Right cardiac atrium (tissue), 5 donors: Measurements from ENCODE around the gene PRKAG3. TPM values are rescaled to one million over a fixed set of nuclear protein-coding genes. Genes with fewer than 3 reads are reported as not detected.
A peak's percentile ranks its signal among the peaks of the same experiment; 100 is the strongest.

Experiments
- ATAC-seq, 2 donors: fragments of 200-7000 bp; cut with Tn5 transposase; one replicate each; pipeline versions ENCODE4 v1.8.0 to v1.9.1; 2020; ENCODE audit warnings: moderate library complexity in 2 of 2, mild to moderate bottlenecking in 1 of 2
- DNase-seq, 3 donors: peaks; one replicate each; pipeline ENCODE4 v3.0.0-alpha.2; 2020
- H3K27ac ChIP-seq: one replicate; pipeline ENCODE4 v1.5.1; 2013; ENCODE audit warnings: mild to moderate bottlenecking, low read length, control low read depth, moderate library complexity
- H3K27me3 ChIP-seq: one replicate; pipeline ENCODE4 v1.6.1; 2013; ENCODE audit not compliant: control insufficient read depth, insufficient read depth
- H3K4me1 ChIP-seq: one replicate; pipeline ENCODE4 v1.6.1; 2013; ENCODE audit warnings: low read length; ENCODE audit not compliant: control insufficient read depth, insufficient read depth
- H3K4me3 ChIP-seq: one replicate; pipeline ENCODE4 v1.5.1; 2013; ENCODE audit warnings: low read length, control low read depth
- H3K9me3 ChIP-seq: one replicate; pipeline ENCODE4 v1.6.1; 2013; ENCODE audit warnings: low read length; ENCODE audit not compliant: control insufficient read depth
- WGBS: extraction: QIAGEN DNeasy Blood & Tissue Kit; methylation state at CpG from one replicate; pipeline ENCODE4 v1.1.7; 2013; 5-methylcytosine and 5-hydroxymethylcytosine counted together
- intact Hi-C, 4 donors: fragments of 100-400 bp; cut with DNase I; formaldehyde crosslinking; loops; one replicate each; pipeline versions ENCODE4 v1.11.0 to v1.14.0; 2022 to 2023
- polyA plus RNA-seq: library from polyadenylated mRNA; stranded (reverse); fragments of 200-250 nt; gene quantifications from one replicate; pipeline ENCODE4 v1.2.3, GENCODE V29; 2013
- total RNA-seq, 4 donors: library from RNA; stranded (reverse); fragmentation: NEBNext Ultra II Directional; extraction: Animal tissue kit (Norgen Biotek cat#: 25700); gene quantifications; one replicate each; pipeline ENCODE4 v1.2.1, GENCODE V29; 2021
- donor health status: healthy with polysubstance abuse.
- donor health status: DM: no; HTN: yes; CAD: no.
- donor health status: DM: no; HTN: no; CAD: no.
- donor health status: DM: no; HTN: yes; CAD: no; lungs with severe emphysema.
- donor health status: DM: yes; HTN: yes; CAD: no.

The PRKAG3 gene
- total and polyA plus RNA-seq, 5 donors: 0.07 to 0.15 (median 0.14) TPM; not detected in 2

- intact Hi-C loops: no loop called here
- no peak overlapping the region for H3K27ac ChIP-seq
- ATAC-seq (peak; percentile 60 to 78), DNase-seq (peak; percentile 68 to 81 (median 76))
- no peaks in the 10 kb centered on the region for H3K27me3 ChIP-seq
- H3K9me3 ChIP-seq: no peaks in the 10 kb centered on the region
- WGBS: 1% methylated on average over 21 of the region's 21 CpGs
- no peaks in the 10 kb centered on the region for H3K4me1 ChIP-seq
- H3K4me3 ChIP-seq: no peak overlapping the region
Measured at GRCh38 chr2:218860950-218861381, 29.4 kb upstream of the PRKAG3 start.

GRCh38 chr2:218859988-218860831 lies 28.6 kb upstream of the PRKAG3 start:
- Histone ChIP-seq H3K4me3 (peak overlapping the region; percentile 52), H3K27ac (no peak overlapping the region), H3K27me3 (no peaks in the 10 kb centered on the region), H3K4me1 (no peaks in the 10 kb centered on the region), H3K9me3 (no peaks in the 10 kb centered on the region)
- no peak for ATAC-seq
- WGBS: 2% methylated on average over 47 of the region's 47 CpGs
- DNase-seq: peak in 1 of 3 donors; percentile 55
- intact Hi-C loops: loop anchor here in 1 of 4 donors (10.0 kb wide), 1 partner anchor 145 kb away; the partner anchor contains the start of gene TTLL4

- DNase-seq: peak in 1 of 3 donors; percentile 58
- H3K27me3 ChIP-seq: no peaks in the 10 kb centered on the region
- no peaks in the 10 kb centered on the region for H3K9me3 ChIP-seq
- no peak for ATAC-seq
- 1% methylated on average over 64 of the region's 64 CpGs for WGBS
- no peak within 1 kb of the TSS for H3K27ac ChIP-seq
- intact Hi-C loops: loop anchor here in 1 of 4 donors (10.0 kb wide), 1 partner anchor 145 kb away; the partner anchor contains the start of gene TTLL4
- H3K4me3 ChIP-seq: peak within 1 kb of the TSS; percentile 52
- no peaks in the 10 kb centered on the region for H3K4me1 ChIP-seq
Measured at GRCh38 chr2:218859556-218859987, 28.0 kb upstream of the PRKAG3 start, which contains the start of gene WNT6. TSS of gene WNT6 (plus strand) at chr2:218859805. CDS start at chr2:218860038, 233 bp downstream.

- no peaks in the 10 kb centered on the region for H3K4me1 ChIP-seq
- DNase-seq: no peak
- H3K4me3 ChIP-seq: peak overlapping the region; percentile 52
- 5% methylated on average over 51 of the region's 51 CpGs for WGBS
- no peak for ATAC-seq
- intact Hi-C loops: loop anchor here in 1 of 4 donors (10.0 kb wide), 1 partner anchor 144 kb away; the partner anchor contains the start of gene TTLL4
- H3K27me3 ChIP-seq: no peaks in the 10 kb centered on the region
- H3K27ac ChIP-seq: no peak overlapping the region
- H3K9me3 ChIP-seq: no peaks in the 10 kb centered on the region
Measured at GRCh38 chr2:218858671-218859555, 27.3 kb upstream of the PRKAG3 start.

- WGBS: 16% methylated on average over 1 of the region's 1 CpG
- Histone ChIP-seq H3K27ac (no peak overlapping the region), H3K9me3 (no peaks in the 10 kb centered on the region), H3K4me1 (no peaks in the 10 kb centered on the region), H3K27me3 (no peaks in the 10 kb centered on the region), H3K4me3 (no peak overlapping the region)
- intact Hi-C loops: loop anchor here in 1 of 4 donors (10.0 kb wide), 1 partner anchor 143 kb away; the partner anchor contains the start of gene TTLL4
- DNase-seq (no peak), ATAC-seq (no peak)
Measured at GRCh38 chr2:218858138-218858445, 26.5 kb upstream of the PRKAG3 start.

- Histone ChIP-seq H3K9me3 (no peaks in the 10 kb centered on the region), H3K27ac (no peak overlapping the region), H3K4me3 (no peak overlapping the region), H3K4me1 (no peaks in the 10 kb centered on the region), H3K27me3 (no peaks in the 10 kb centered on the region)
- ATAC-seq (no peak), DNase-seq (no peak)
- intact Hi-C loops: loop anchor here in 1 of 4 donors (10.0 kb wide), 1 partner anchor 143 kb away; the partner anchor contains the start of gene TTLL4
- WGBS: 25% methylated on average over 10 of the region's 10 CpGs
Measured at GRCh38 chr2:218857371-218858137, 26.0 kb upstream of the PRKAG3 start.

GRCh38 chr2:218856896-218857243 lies 25.3 kb upstream of the PRKAG3 start:
- no peak for ATAC-seq
- no peak overlapping the region for H3K4me3 ChIP-seq
- H3K27me3 ChIP-seq: no peaks in the 10 kb centered on the region
- 64% methylated on average over 1 of the region's 1 CpG for WGBS
- DNase-seq: no peak
- H3K27ac ChIP-seq: no peak overlapping the region
- no peaks in the 10 kb centered on the region for H3K9me3 ChIP-seq
- intact Hi-C loops: loop anchor here in 1 of 4 donors (10.0 kb wide), 1 partner anchor 142 kb away; the partner anchor contains the start of gene TTLL4
- no peaks in the 10 kb centered on the region for H3K4me1 ChIP-seq

- no peaks in the 10 kb centered on the region for H3K4me1 ChIP-seq
- intact Hi-C loops: loop anchor here in 1 of 4 donors (10.0 kb wide), 1 partner anchor 142 kb away; the partner anchor contains the start of gene TTLL4
- H3K4me3 ChIP-seq: no peak overlapping the region
- H3K27me3 ChIP-seq: no peaks in the 10 kb centered on the region
- no peak overlapping the region for H3K27ac ChIP-seq
- DNase-seq (no peak), ATAC-seq (no peak)
- WGBS: 37% methylated on average over 12 of the region's 12 CpGs
- no peaks in the 10 kb centered on the region for H3K9me3 ChIP-seq
Measured at GRCh38 chr2:218856167-218856895, 24.7 kb upstream of the PRKAG3 start.

GRCh38 chr2:218855305-218856166 lies 23.9 kb upstream of the PRKAG3 start:
- DNase-seq (no peak), ATAC-seq (no peak)
- Histone ChIP-seq H3K4me3 (no peak overlapping the region), H3K4me1 (no peaks in the 10 kb centered on the region), H3K9me3 (no peaks in the 10 kb centered on the region), H3K27me3 (no peaks in the 10 kb centered on the region), H3K27ac (no peak overlapping the region)
- WGBS: 51% methylated on average over 14 of the region's 14 CpGs
- intact Hi-C loops: loop anchor here in 1 of 4 donors (10.0 kb wide), 1 partner anchor 141 kb away; the partner anchor contains the start of gene TTLL4
